NCI-H1694 treated with DMSO at 0.1 percent for 48 hours (cell line): ENCODE measurements around the gene KLHL36.
A peak's percentile ranks its signal among the peaks of the same experiment; 100 is the strongest.
"Not testable (repeated sequence)": the region's sequence is repeated elsewhere in the genome, so short reads cannot be mapped to it uniquely, and the experiment has no call there.

ENCODE experiments used
- DNase-seq: peaks from one replicate; lab custom pipeline; 2025; lab: John Stamatoyannopoulos, UW

KLHL36 gene

GRCh38 chr16:84693869-84694268 lies 45.6 kb downstream of the KLHL36 start:
- not testable (repeated sequence) for DNase-seq

GRCh38 chr16:84694980-84695379 lies 46.7 kb downstream of the KLHL36 start:
- no peak for DNase-seq

GRCh38 chr16:84699147-84699711 lies 50.9 kb downstream of the KLHL36 start:
- DNase-seq = no peak

- peak; percentile 33 for DNase-seq
Measured at GRCh38 chr16:84699712-84700445, 51.6 kb downstream of the KLHL36 start, which contains the start of gene USP10. TSS of gene USP10 (plus strand) at chr16:84700000. CDS start at chr16:84700091, 91 bp downstream.

- DNase-seq = no peak
Measured at GRCh38 chr16:84700446-84701300, 52.4 kb downstream of the KLHL36 start.

GRCh38 chr16:84703681-84704080 lies 55.4 kb downstream of the KLHL36 start:
- DNase-seq = no peak

- no peak for DNase-seq
Measured at GRCh38 chr16:84704253-84704652, 55.9 kb downstream of the KLHL36 start.

GRCh38 chr16:84706856-84707255 lies 58.5 kb downstream of the KLHL36 start:
- no peak for DNase-seq

GRCh38 chr16:84709609-84710008 lies 61.3 kb downstream of the KLHL36 start:
- no peak for DNase-seq

GRCh38 chr16:84710686-84711085 lies 62.4 kb downstream of the KLHL36 start:
- no peak for DNase-seq
